GM19468 (cell line): ENCODE measurements around the gene ADGRE3.
"Not testable (repeated sequence)": the region's sequence is repeated elsewhere in the genome, so short reads cannot be mapped to it uniquely, and the experiment has no call there.

Experiments used
- ATAC-seq: cut with Tn5 transposase; IDR thresholded peaks from one replicate; pipeline ENCODE4 v1.9.1; 2021; ENCODE audit warnings: mild to moderate bottlenecking, moderate library complexity, moderate number of reproducible peaks; ENCODE audit not compliant: unreplicated experiment; ENCODE audit errors: extremely low read depth

Gene ADGRE3

GRCh38 chr19:14606627-14607026 is 68.0 kb downstream of the ADGRE3 start:
- no peak for ATAC-seq

GRCh38 chr19:14603990-14604387 is 70.7 kb downstream of the ADGRE3 start:
- ATAC-seq, result peak; percentile 19

- no peak for ATAC-seq
Observed at GRCh38 chr19:14599548-14600147, 75.0 kb downstream of the ADGRE3 start.

- no peak for ATAC-seq
Observed at GRCh38 chr19:14595558-14595957, 79.1 kb downstream of the ADGRE3 start.

GRCh38 chr19:14589433-14589832 is 85.2 kb downstream of the ADGRE3 start:
- ATAC-seq, result not testable (repeated sequence)

- not testable (repeated sequence) for ATAC-seq
Observed at GRCh38 chr19:14585187-14585586, 89.5 kb downstream of the ADGRE3 start.

GRCh38 chr19:14584372-14584771 is 90.3 kb downstream of the ADGRE3 start:
- not testable (repeated sequence) for ATAC-seq

GRCh38 chr19:14582894-14583340 is 91.7 kb downstream of the ADGRE3 start, which contains the start of gene CLEC17A:
Gene CLEC17A, plus strand, starts transcription at chr19:14583084. Its CDS starts 77 bp downstream, at chr19:14583161.
- peak; percentile 43 for ATAC-seq

- no peak for ATAC-seq
Observed at GRCh38 chr19:14580623-14581237, 93.9 kb downstream of the ADGRE3 start.

- no peak for ATAC-seq
Observed at GRCh38 chr19:14577885-14578427, 96.7 kb downstream of the ADGRE3 start.

- no peak for ATAC-seq
Observed at GRCh38 chr19:14577264-14577663, 97.4 kb downstream of the ADGRE3 start.

- ATAC-seq, result no peak
Observed at GRCh38 chr19:14576363-14576762, 98.3 kb downstream of the ADGRE3 start.

GRCh38 chr19:14575428-14575980 is 99.1 kb downstream of the ADGRE3 start:
- ATAC-seq, result no peak

- peak; percentile 59 for ATAC-seq
Observed at GRCh38 chr19:14571695-14572490, 102.8 kb downstream of the ADGRE3 start, which contains the start of gene NDUFB7. Gene NDUFB7, minus strand, starts transcription at chr19:14572066. Its CDS starts 66 bp downstream, at chr19:14572000.

- ATAC-seq, result no peak
Observed at GRCh38 chr19:14570864-14571527, 103.6 kb downstream of the ADGRE3 start.
